HepG2 (cell line): ENCODE data around the gene SPARC. TPM values are rescaled to one million over a fixed set of nuclear protein-coding genes. Genes with fewer than 3 reads are reported as not detected.

ENCODE experiments used
- ATAC-seq: fragments of 200-7000 bp; cut with Tn5 transposase; 3 replicates; pipeline ENCODE4 v1.9.1; 2020; ENCODE audit warnings: mild to moderate bottlenecking, moderate library complexity
- BruUV-seq: library from RNA; stranded (reverse); fragments of 400-500 nt; replicated peaks from 2 replicates; lab custom pipeline; 2021; lab: Mats Ljungman, UMichigan
- CTCF ChIA-PET: fragments of 300-600 bp; formaldehyde crosslinking; extraction: SDS; loops from one replicate; lab custom pipeline; 2021; ENCODE audit warnings: low total read pairs, inconsistent platforms, low intra/inter-chr PET ratio; lab: Yijun Ruan, JAX
- POLR2A ChIA-PET: fragments of 350-600 bp; sonication (Branson Sonifier 250); formaldehyde crosslinking; loops from one replicate; lab custom pipeline; 2020; ENCODE audit warnings: antibody characterized with exemption, inconsistent platforms; lab: Yijun Ruan, JAX
- DNase-seq: peaks from one replicate; pipeline ENCODE4 v3.0.0-alpha.2; 2015; ENCODE audit warnings: low spot score
- FAIRE-seq: peaks from 3 replicates; lab custom pipeline; 2011; peaks lifted over from hg19 to GRCh38; lab: Jason Lieb, UNC
- H2AFZ ChIP-seq: one replicate; pipeline ENCODE4 v1.6.1; 2011; ENCODE audit warnings: low read length, inconsistent platforms
- H3K27ac ChIP-seq: fragments of 300-600 bp; 3 replicates; pipeline ENCODE4 v1.8.0; 2011; ENCODE audit warnings: mixed run types, mild to moderate bottlenecking, mixed read lengths, low read length, inconsistent platforms; ENCODE audit not compliant: insufficient read depth; ENCODE audit errors: extremely low read length
- H3K27me3 ChIP-seq, 2 experiments: fragments of 200-600 bp in 1 of 2; 2 replicates in 1 of 2; 3 replicates in 1 of 2; pipeline versions ENCODE4 v1.6.0 to v1.8.0; 2011; ENCODE audit warnings: low read length in 2 of 2, mild to moderate bottlenecking in 2 of 2, moderate library complexity in 2 of 2, inconsistent platforms in 1 of 2; ENCODE audit not compliant: insufficient read depth in 2 of 2, control insufficient read depth in 1 of 2
- H3K36me3 ChIP-seq, 2 experiments: fragments of 200-600 bp in 1 of 2; replicated peaks in 1 of 2; 2 replicates in 1 of 2; 3 replicates in 1 of 2; pipeline versions ENCODE4 v1.5.1 to v1.8.0; 2011; ENCODE audit warnings: low read length in 2 of 2, inconsistent platforms in 1 of 2; ENCODE audit not compliant: insufficient read depth in 2 of 2, control insufficient read depth in 1 of 2
- H3K4me1 ChIP-seq: 2 replicates; pipeline ENCODE4 v1.5.1; 2012; ENCODE audit warnings: low read length, inconsistent platforms; ENCODE audit not compliant: insufficient read depth
- H3K4me2 ChIP-seq: 2 replicates; pipeline ENCODE4 v1.6.0; 2011; ENCODE audit warnings: low read depth, low read length, inconsistent platforms
- H3K4me3 ChIP-seq, 3 experiments: fragments of 200-600 bp in 1 of 3; sonication (generic), shearing (Covaris generic) in 1 of 3; replicated peaks in 1 of 3; 2 replicates each; pipeline ENCODE4 v1.5.1; 2011 to 2016; ENCODE audit warnings: low read length in 3 of 3, inconsistent platforms in 2 of 3, low read depth in 2 of 3, mild to moderate bottlenecking in 2 of 3, control low read depth in 1 of 3, mixed read lengths in 1 of 3; ENCODE audit not compliant: insufficient read depth in 1 of 3
- H3K79me2 ChIP-seq: one replicate; pipeline ENCODE4 v1.6.1; 2011; ENCODE audit warnings: low read length, inconsistent platforms; ENCODE audit not compliant: insufficient read depth
- H3K9ac ChIP-seq: 2 replicates; pipeline ENCODE4 v1.6.0; 2011; ENCODE audit warnings: mild to moderate bottlenecking, low read depth, low read length, inconsistent platforms; ENCODE audit not compliant: insufficient read depth
- H3K9me3 ChIP-seq: 2 replicates; pipeline ENCODE4 v1.5.1; 2012; ENCODE audit warnings: mild to moderate bottlenecking, low read length
- H4K20me1 ChIP-seq: 2 replicates; pipeline ENCODE4 v1.6.0; 2011; ENCODE audit warnings: inconsistent platforms, mild to moderate bottlenecking, low read length, moderate library complexity; ENCODE audit not compliant: insufficient read depth
- ARNTL ChIP-seq: sonication (generic); formaldehyde crosslinking; IDR thresholded peaks from 2 replicates; pipeline ENCODE4 v1.4.0; 2020; ENCODE audit warnings: mild to moderate bottlenecking, missing genetic modification reagents
- ATF4 ChIP-seq, 2 experiments: fragments of 450-650 bp in 1 of 2; sonication (generic) in 1 of 2; formaldehyde crosslinking; IDR thresholded peaks; 2 replicates each; pipeline versions ENCODE4 v1.5.0 to v1.8.0; 2020 to 2022; ENCODE audit warnings: mild to moderate bottlenecking in 1 of 2, missing genetic modification reagents in 1 of 2
- CEBPB ChIP-seq: IDR thresholded peaks from 2 replicates; pipeline ENCODE4 v1.6.1; 2011; ENCODE audit warnings: low read depth, low read length, improper control_type of control experiment, borderline replicate concordance
- ETV6 ChIP-seq: sonication (generic); formaldehyde crosslinking; conservative IDR thresholded peaks from 2 replicates; pipeline ENCODE4 v1.4.0; 2020; ENCODE audit warnings: missing genetic modification reagents
- FOXC1 ChIP-seq: sonication (generic); formaldehyde crosslinking; IDR thresholded peaks from 2 replicates; pipeline ENCODE4 v1.8.0; 2022; ENCODE audit warnings: mild to moderate bottlenecking, missing genetic modification reagents, borderline replicate concordance
- IRF9 ChIP-seq: sonication (generic); formaldehyde crosslinking; IDR thresholded peaks from 2 replicates; pipeline ENCODE4 v1.8.0; 2022; ENCODE audit warnings: missing genetic modification reagents, mild to moderate bottlenecking, borderline replicate concordance
- ISX ChIP-seq: sonication (generic); formaldehyde crosslinking; conservative IDR thresholded peaks from 2 replicates; pipeline ENCODE4 v1.5.0; 2020; ENCODE audit warnings: missing genetic modification reagents
- JUNB ChIP-seq: sonication (generic); formaldehyde crosslinking; IDR thresholded peaks from 2 replicates; pipeline ENCODE4 v1.8.0; 2022; ENCODE audit warnings: missing genetic modification reagents, mild to moderate bottlenecking, borderline replicate concordance
- NFE2L1 ChIP-seq: sonication (generic); formaldehyde crosslinking; IDR thresholded peaks from 2 replicates; pipeline ENCODE4 v1.4.0; 2020; ENCODE audit warnings: missing genetic modification reagents, mild to moderate bottlenecking, borderline replicate concordance
- PRMT3 ChIP-seq: sonication (generic); formaldehyde crosslinking; IDR thresholded peaks from 2 replicates; pipeline ENCODE4 v1.8.1; 2022; ENCODE audit warnings: low read depth, mild to moderate bottlenecking, moderate library complexity, missing genetic modification reagents, borderline replicate concordance
- TBP ChIP-seq: sonication (generic); formaldehyde crosslinking; IDR thresholded peaks from 2 replicates; pipeline ENCODE4 v1.5.0; 2020; ENCODE audit warnings: missing genetic modification reagents
- ZFP82 ChIP-seq: sonication (generic); formaldehyde crosslinking; IDR thresholded peaks from 2 replicates; pipeline ENCODE4 v1.5.1; 2020; ENCODE audit warnings: mild to moderate bottlenecking, missing genetic modification reagents, borderline replicate concordance
- ZNF12 ChIP-seq: sonication (generic); formaldehyde crosslinking; IDR thresholded peaks from 2 replicates; pipeline ENCODE4 v1.5.0; 2020; ENCODE audit warnings: missing genetic modification reagents
- ZNF24 ChIP-seq: fragments of 450-650 bp; IDR thresholded peaks from 2 replicates; pipeline ENCODE4 v1.6.1; 2017; ENCODE audit warnings: antibody characterized with exemption, mild to moderate bottlenecking
- ZNF263 ChIP-seq: sonication (generic); formaldehyde crosslinking; IDR thresholded peaks from 2 replicates; pipeline ENCODE4 v1.4.0; 2020; ENCODE audit warnings: missing genetic modification reagents
- ZNF451 ChIP-seq: sonication (generic); formaldehyde crosslinking; IDR thresholded peaks from 2 replicates; pipeline ENCODE4 v1.5.0; 2020; ENCODE audit warnings: mild to moderate bottlenecking, missing genetic modification reagents
- ZNF503 ChIP-seq: sonication (generic); formaldehyde crosslinking; IDR thresholded peaks from 2 replicates; pipeline ENCODE4 v1.4.0; 2020; ENCODE audit warnings: missing genetic modification reagents
- ZNF776 ChIP-seq: sonication (generic); formaldehyde crosslinking; IDR thresholded peaks from 2 replicates; pipeline ENCODE4 v1.4.0; 2020; ENCODE audit warnings: mild to moderate bottlenecking, missing genetic modification reagents
- ZUFSP ChIP-seq: sonication (generic); formaldehyde crosslinking; IDR thresholded peaks from 2 replicates; pipeline ENCODE4 v1.9.0; 2021; ENCODE audit warnings: missing genetic modification reagents, mild to moderate bottlenecking, borderline replicate concordance
- WGBS: methylation state at CpG from one replicate; pipeline ENCODE4 v1.1.6; 2017; ENCODE audit warnings: low lambda C conversion rate; 5-methylcytosine and 5-hydroxymethylcytosine counted together
- in situ Hi-C: cut with HindIII; loops from 2 replicates; pipeline ENCODE4 v1.10.0; 2017; ENCODE audit warnings: low pct_unique_long_range_greater_than_20kb; ENCODE audit not compliant: extremely low pct_ligation_motif_present
- intact Hi-C: fragments of 100-400 bp; cut with micrococcal nuclease; formaldehyde crosslinking; loops from one replicate; pipeline ENCODE4 v1.10.0; 2022; ENCODE audit not compliant: unreplicated experiment
- polyA plus RNA-seq, 8 experiments: library from polyadenylated mRNA; depleted of rRNA in 3 of 8; stranded (reverse) in 7 of 8; unstranded in 1 of 8; fragments of >200 nt; fragmentation: Illumina TruSeq in 4 of 8; extraction: Trizol in 4 of 8; gene quantifications; 2 replicates each; pipeline versions ENCODE4 v1.2.1 to v1.2.3, GENCODE V29; 2011 to 2016; ENCODE audit warnings: low read depth in 4 of 8, missing spikeins in 1 of 8, mixed read lengths in 1 of 8; ENCODE audit not compliant: insufficient read depth in 1 of 8
- total RNA-seq, 5 experiments: library from RNA; depleted of rRNA; stranded (reverse); fragments of >200 nt; fragmentation: Illumina TruSeq; extraction: Trizol; gene quantifications; 2 replicates each; pipeline ENCODE4 v1.2.3, GENCODE V29; 2016; ENCODE audit warnings: low read depth in 1 of 5

SPARC gene
- total and polyA plus RNA-seq, 2 of the 13 experiments (the other 11 are each of a cell fraction or from before 2014, with no cell fraction given), result 76.7 to 192 TPM

- Histone ChIP-seq H2AFZ (no peak overlapping the region), H3K79me2 (no peaks in the 10 kb centered on the region), H3K27ac (no peak overlapping the region), H3K9ac (no peak overlapping the region), H3K4me2 (no peak overlapping the region), H3K9me3 (no peaks in the 10 kb centered on the region), H4K20me1 (no peaks in the 10 kb centered on the region), H3K4me1 (peaks cover 2% of the 10 kb centered on the region), H3K4me3 (no peak overlapping the region), H3K36me3 (no peaks in the 10 kb centered on the region), H3K27me3 (no peaks in the 10 kb centered on the region)
- intact Hi-C loops (no loop called here), in situ Hi-C loops (no loop called here)
- ChIA-PET CTCF (no interaction called here), POLR2A (no interaction called here)
- TF ChIP-seq ZNF24 (no peak), ZNF12 (no peak), JUNB (CRISPR knock-in tag) (no peak), ZFP82 (no peak), ZNF503 (no peak), ZUFSP (CRISPR knock-in tag) (no peak), ETV6 (CRISPR knock-in tag) (no peak), ARNTL (CRISPR knock-in tag) (no peak), FOXC1 (CRISPR knock-in tag) (no peak), TBP (CRISPR knock-in tag) (no peak), ZNF451 (CRISPR knock-in tag) (no peak), ISX (CRISPR knock-in tag) (no peak), ZNF776 (CRISPR knock-in tag) (no peak), PRMT3 (CRISPR knock-in tag) (no peak), ATF4 (CRISPR knock-in tag; IDR thresholded peaks at IDR 0.05) (no peak), ZNF263 (no peak), NFE2L1 (CRISPR knock-in tag) (no peak), CEBPB (no peak), IRF9 (no peak)
- ATAC-seq (no peak), DNase-seq (no peak), FAIRE-seq (no peak)
- no TSS peak for BruUV-seq
- whole genome bisulfite sequencing, result 50% methylated on average over 8 of the region's 8 CpGs
Observed at GRCh38 chr5:151679421-151680155, 7.1 kb downstream of the SPARC start.
